Measurements from ENCODE around the gene EFCAB14. TPM values are rescaled to one million over a fixed set of nuclear protein-coding genes. Genes with fewer than 3 reads are reported as not detected.
"Not testable (repeated sequence)": the region's sequence is repeated elsewhere in the genome, so short reads cannot be mapped to it uniquely, and the experiment has no call there.

Gene EFCAB14
- total RNA-seq, 1 donor from 2014 or later: 116 TPM

- no peak overlapping the region for H3K4me3 ChIP-seq
- no peaks in the 10 kb centered on the region for H3K9me3 ChIP-seq
- DNase-seq (no peak), ATAC-seq (no peak)
- H3K36me3 ChIP-seq: no peaks in the 10 kb centered on the region
- no peak for TF ChIP-seq CTCF (IDR thresholded peaks at IDR 0.05)
- intact Hi-C loops (cut with DNase I): no loop called here
- H3K27ac ChIP-seq: no peak overlapping the region
- H3K27me3 ChIP-seq (ENCODE audit: low read depth): no peaks in the 10 kb centered on the region
- peaks cover 11% of the 10 kb centered on the region for H3K4me1 ChIP-seq
These were observed 41.7 kb upstream of the EFCAB14 start for GRCh38 chr1:46760558-46761166.

- Histone ChIP-seq H3K9me3 (no peaks in the 10 kb centered on the region), H3K4me3 (no peak overlapping the region), H3K27ac (peak overlapping the region; percentile 81), H3K27me3 (ENCODE audit: low read depth) (no peaks in the 10 kb centered on the region), H3K4me1 (peaks cover 14% of the 10 kb centered on the region), H3K36me3 (no peaks in the 10 kb centered on the region)
- ATAC-seq: peak; percentile 57 to 72
- no peak for TF ChIP-seq CTCF (IDR thresholded peaks at IDR 0.05)
- intact Hi-C loops (cut with DNase I): no loop called here
- no peak for DNase-seq
These were observed 39.1 kb upstream of the EFCAB14 start for GRCh38 chr1:46757956-46758528.

DNA sequence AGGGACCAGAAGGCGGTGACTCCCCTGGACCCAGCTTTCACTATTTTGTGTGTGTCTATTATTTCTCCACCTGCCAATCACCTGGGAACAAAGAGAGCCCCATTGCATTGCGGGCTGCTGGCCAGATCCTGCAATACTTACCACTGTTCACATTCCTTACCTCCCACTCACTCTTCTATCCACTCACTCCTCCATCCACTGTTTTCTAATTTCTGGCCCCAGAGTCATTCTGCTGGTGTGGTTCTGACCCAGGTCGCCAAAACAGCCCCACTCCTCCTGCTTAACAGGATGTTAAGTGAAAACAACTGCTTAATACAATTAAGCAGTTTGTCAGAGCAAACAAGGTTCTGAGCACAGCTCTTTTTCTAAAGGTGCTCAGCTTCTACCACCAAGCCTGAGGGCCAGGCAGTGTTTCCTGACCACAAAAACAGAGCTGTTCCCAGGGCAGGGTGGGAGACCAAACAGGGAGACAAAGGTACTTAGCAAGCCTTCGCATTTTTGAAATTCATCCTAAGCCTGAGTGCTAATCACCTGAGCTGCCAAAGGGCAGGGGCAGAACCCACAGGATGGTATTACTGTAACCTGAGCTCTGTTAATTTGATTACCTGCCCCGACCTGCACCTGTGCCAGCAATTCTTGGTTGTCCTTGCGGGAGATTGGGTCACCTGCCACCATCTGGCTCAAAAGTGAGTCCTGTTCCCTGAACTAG, 38.5 kb upstream of the EFCAB14 start:
- peak; percentile 78 for DNase-seq

GRCh38 chr1:46755121-46755520, 36.2 kb upstream of the EFCAB14 start:
- Histone ChIP-seq H3K4me3 (no peak overlapping the region), H3K27ac (peak overlapping the region; percentile 81), H3K9me3 (no peaks in the 10 kb centered on the region), H3K27me3 (ENCODE audit: low read depth) (no peaks in the 10 kb centered on the region), H3K4me1 (peaks cover 5% of the 10 kb centered on the region), H3K36me3 (no peaks in the 10 kb centered on the region)
- ATAC-seq (no peak), DNase-seq (no peak)
- intact Hi-C loops (cut with DNase I): no loop called here
- no peak for TF ChIP-seq CTCF (IDR thresholded peaks at IDR 0.05)

More for the DNA sequence above, 38.5 kb upstream of the EFCAB14 start:
- intact Hi-C loops (cut with DNase I): no loop called here
- Histone ChIP-seq H3K4me1 (peaks cover 14% of the 10 kb centered on the region), H3K9me3 (no peaks in the 10 kb centered on the region), H3K36me3 (no peaks in the 10 kb centered on the region), H3K27ac (peak overlapping the region; percentile 81), H3K27me3 (ENCODE audit: low read depth) (no peaks in the 10 kb centered on the region), H3K4me3 (no peak overlapping the region)
- ATAC-seq: peak; percentile 87 to 92
- no peak for TF ChIP-seq CTCF (IDR thresholded peaks at IDR 0.05)

DNA sequence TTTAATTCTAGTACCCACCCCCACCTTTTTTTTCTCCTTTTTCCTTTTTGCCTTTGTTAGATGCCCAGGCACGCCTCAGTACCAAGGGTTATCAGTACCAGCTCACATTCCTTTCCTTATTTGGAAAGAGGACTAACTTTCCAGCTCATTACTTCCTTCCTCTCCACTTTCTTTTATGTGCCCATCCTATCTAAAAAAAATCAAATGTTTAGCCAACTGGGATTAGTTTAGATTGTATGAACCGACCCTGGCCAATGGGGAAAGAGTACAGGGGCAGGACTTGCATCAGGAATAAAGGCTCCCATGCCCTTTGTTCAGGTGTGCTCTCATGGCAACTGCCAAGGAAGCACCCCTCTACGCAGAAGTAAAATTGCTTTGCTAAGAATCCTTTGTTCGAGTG, 35.8 kb upstream of the EFCAB14 start:
- H3K27ac ChIP-seq: peak overlapping the region; percentile 81
- intact Hi-C loops (cut with DNase I); H3K27me3 ChIP-seq (ENCODE audit: low read depth); H3K4me1 ChIP-seq; DNase-seq; H3K9me3 ChIP-seq; ATAC-seq; H3K4me3 ChIP-seq; H3K36me3 ChIP-seq: not testable (repeated sequence)

- peaks cover 14% of the 10 kb centered on the region for H3K4me1 ChIP-seq
- ATAC-seq: no peak
These were observed 35.1 kb upstream of the EFCAB14 start for GRCh38 chr1:46753985-46754384.

More at GRCh38 chr1:46753985-46754384, 35.1 kb upstream of the EFCAB14 start:
- H3K27ac ChIP-seq: no peak overlapping the region
- no peak for DNase-seq
- H3K4me3 ChIP-seq: no peak overlapping the region
- intact Hi-C loops (cut with DNase I): no loop called here
- no peaks in the 10 kb centered on the region for H3K9me3 ChIP-seq
- no peaks in the 10 kb centered on the region for H3K36me3 ChIP-seq
- no peak for TF ChIP-seq CTCF (IDR thresholded peaks at IDR 0.05)
- no peaks in the 10 kb centered on the region for H3K27me3 ChIP-seq (ENCODE audit: low read depth)
